Activated T-cell treated with anti-CD3 and anti-CD28 coated beads for 48 hours (primary cell): ENCODE measurements around the gene RFC1.
A peak's percentile ranks its signal among the peaks of the same experiment; 100 is the strongest.
"Not testable (repeated sequence)": the region's sequence is repeated elsewhere in the genome, so short reads cannot be mapped to it uniquely, and the experiment has no call there.

Experiments
- DNase-seq: peaks from one replicate; pipeline ENCODE4 v3.0.0-alpha.2; 2020; ENCODE audit warnings: low read depth

Gene RFC1

GRCh38 chr4:39365830-39366771 lies at the start of gene RFC1:
TSS of gene RFC1 (minus strand) at chr4:39366362. CDS start at chr4:39366241, 121 bp downstream.
- DNase-seq: peak; percentile 92

DNA sequence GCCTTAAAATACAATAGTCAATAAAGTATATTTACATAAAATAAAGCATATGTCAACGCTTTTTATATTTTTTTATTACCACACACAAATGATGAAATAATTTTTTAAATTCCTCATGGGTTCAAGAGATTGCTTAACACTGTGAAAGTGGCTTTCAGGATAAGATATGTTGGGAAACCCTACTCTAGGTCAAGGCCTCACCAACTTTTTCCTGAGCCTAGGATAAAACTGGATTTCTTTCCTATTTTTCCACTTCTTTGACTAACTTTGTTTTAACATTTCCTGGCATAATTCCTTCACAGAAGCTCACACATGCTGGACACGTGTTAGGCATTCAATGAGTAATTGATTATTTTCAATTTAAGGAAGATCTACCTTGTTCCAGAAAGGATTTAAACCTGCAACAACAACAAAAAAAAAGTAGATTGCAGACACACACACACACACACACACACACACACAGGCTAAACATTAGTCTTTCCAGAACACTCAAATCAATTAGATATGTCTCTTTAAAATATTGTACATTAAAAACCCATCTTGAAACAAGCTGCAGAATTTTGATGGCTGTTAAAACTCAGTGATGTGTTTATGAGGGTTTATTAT lies 49.6 kb upstream of the RFC1 start:
- no peak for DNase-seq

- DNase-seq: not testable (repeated sequence)
These were observed 45.4 kb upstream of the RFC1 start for GRCh38 chr4:39411561-39411960.

GRCh38 chr4:39410415-39410814 lies 44.3 kb upstream of the RFC1 start:
- no peak for DNase-seq

- no peak for DNase-seq
These were observed 41.4 kb upstream of the RFC1 start for GRCh38 chr4:39407584-39407885.

DNA sequence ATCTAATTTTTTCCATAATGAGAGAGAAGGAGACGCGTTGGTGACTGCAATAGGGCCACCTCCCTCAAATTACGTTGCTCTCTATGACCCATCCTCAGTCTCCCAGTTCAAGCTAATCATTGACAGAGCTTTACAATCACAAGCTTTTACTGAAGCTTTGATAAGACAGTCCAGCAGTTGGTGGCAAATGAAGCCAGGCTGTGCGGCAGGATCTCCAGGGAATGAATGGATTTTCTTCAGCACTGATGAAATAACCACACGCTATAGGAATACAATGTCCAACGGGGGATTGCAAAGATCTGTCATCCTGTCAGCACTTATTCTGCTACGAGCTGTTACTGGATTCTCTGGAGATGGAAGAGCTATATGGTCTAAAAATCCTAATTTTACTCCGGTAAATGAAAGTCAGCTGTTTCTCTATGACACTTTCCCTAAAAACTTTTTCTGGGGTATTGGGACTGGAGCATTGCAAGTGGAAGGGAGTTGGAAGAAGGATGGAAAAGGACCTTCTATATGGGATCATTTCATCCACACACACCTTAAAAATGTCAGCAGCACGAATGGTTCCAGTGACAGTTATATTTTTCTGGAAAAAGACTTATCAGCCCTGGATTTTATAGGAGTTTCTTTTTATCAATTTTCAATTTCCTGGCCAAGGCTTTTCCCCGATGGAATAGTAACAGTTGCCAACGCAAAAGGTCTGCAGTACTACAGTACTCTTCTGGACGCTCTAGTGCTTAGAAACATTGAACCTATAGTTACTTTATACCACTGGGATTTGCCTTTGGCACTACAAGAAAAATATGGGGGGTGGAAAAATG lies 40.8 kb upstream of the RFC1 start, which contains the start of gene KLB:
Gene KLB (plus strand): TSS at position 168 of the 821 bp plus-strand sequence. CDS start 20 bp downstream, at position 188.
- no peak for DNase-seq

DNA sequence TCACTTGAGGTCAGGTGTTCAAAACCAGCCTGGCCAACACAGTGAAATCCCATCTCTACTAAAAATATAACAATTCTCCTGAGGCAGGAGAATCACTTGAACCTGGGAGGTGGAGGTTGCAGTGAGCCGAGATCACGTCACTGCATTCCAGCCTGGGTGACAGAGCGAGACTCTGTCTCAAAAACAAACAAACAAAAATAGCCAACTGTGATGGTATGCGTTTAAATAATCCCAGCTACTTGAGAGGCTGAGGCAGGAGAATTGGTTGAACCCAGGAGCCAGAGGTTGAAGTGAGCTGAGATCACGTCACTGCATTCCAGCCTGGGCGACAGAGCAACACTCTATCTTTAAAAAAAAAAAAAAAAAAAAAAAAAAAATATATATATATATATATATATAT lies 35.5 kb upstream of the RFC1 start:
- DNase-seq: not testable (repeated sequence)

DNA sequence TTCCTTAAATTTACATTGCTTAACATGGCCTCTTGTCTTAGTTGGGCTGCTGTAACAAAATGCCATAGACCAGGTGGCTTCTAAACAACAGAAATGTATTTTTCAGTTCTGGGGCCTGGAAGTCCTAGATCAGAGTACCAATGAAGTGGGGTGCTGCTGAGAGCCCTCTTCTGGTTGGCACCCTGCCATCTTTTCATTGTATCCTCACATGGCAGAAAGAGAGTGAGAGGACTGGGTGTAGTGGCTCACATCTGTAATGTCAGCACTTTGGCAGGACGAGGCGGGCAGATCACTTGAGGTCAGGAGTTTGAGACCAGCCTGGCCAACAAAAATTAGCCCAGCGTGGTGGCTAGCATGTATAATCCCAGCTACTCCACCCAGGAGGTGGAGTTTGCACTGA lies 28.5 kb upstream of the RFC1 start:
- DNase-seq: no peak

- DNase-seq: no peak
These were observed 24.4 kb upstream of the RFC1 start for GRCh38 chr4:39390603-39391002.

GRCh38 chr4:39384563-39384962 lies 18.4 kb upstream of the RFC1 start:
- no peak for DNase-seq

GRCh38 chr4:39383690-39384089 lies 17.5 kb upstream of the RFC1 start:
- no peak for DNase-seq

DNA sequence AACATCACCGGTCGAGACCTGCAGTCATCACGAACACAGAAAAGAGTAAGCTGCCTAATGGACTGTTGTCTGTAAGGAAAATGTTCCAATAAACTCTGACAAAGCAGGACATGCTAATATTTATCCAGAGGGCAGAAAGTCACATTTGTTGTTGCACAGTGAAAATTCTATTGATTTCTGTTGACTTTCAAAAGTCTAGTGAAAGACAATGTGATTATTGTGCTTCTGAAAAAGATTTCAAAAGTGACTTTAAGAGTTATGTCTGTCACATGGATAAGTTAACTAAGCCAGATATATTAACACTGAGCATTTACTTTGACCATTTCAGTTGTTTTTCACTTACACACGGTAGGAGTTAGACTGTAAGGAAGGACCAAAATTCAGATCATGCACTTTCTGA lies 9.3 kb upstream of the RFC1 start:
- no peak for DNase-seq

DNA sequence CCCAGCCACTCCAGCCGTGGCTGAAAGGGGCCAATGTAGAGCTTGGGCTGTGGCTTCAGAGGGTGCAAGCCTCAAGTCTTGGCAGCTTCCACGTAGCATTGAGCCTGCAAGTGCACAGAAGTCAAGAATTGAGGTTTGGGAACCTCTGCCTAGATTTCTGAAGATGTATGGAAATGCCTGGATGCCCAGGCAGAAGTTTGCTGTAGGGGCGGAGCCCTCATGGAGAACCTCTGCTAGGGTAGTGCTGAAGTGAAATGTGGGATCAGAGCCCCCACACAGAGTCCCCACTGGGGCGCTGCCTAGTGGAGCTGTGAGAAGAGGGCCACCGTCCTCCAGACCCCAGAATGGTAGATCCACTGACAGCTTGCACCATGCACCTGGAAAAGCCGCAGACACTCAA lies 5.0 kb upstream of the RFC1 start:
- not testable (repeated sequence) for DNase-seq

GRCh38 chr4:39369301-39369700 lies 3.1 kb upstream of the RFC1 start:
- DNase-seq: no peak

DNA sequence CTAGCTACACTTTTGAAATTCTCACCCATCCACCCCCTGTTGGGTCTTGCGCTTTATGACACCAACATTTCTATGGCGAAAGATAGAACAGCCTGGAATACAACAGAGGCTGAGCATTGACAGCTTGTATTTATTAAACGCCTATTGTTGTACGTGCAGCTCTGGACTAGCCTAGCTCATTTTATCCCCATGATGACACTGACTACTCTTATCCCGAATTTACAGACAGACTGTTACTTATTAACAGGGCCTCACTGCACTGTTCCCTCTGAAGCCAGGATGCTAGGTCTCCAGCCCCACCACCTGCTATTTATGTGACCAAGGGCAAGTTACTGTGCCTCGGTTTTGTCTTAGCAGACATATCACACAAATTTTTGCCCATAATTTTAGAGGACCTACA lies 1.0 kb upstream of the RFC1 start:
- DNase-seq: no peak

GRCh38 chr4:39365360-39365759 lies 802 bp downstream of the RFC1 start:
- DNase-seq: no peak

- DNase-seq: no peak
These were observed 2.3 kb downstream of the RFC1 start for GRCh38 chr4:39363773-39364393.

GRCh38 chr4:39362827-39363226 lies 3.3 kb downstream of the RFC1 start:
- no peak for DNase-seq

DNA sequence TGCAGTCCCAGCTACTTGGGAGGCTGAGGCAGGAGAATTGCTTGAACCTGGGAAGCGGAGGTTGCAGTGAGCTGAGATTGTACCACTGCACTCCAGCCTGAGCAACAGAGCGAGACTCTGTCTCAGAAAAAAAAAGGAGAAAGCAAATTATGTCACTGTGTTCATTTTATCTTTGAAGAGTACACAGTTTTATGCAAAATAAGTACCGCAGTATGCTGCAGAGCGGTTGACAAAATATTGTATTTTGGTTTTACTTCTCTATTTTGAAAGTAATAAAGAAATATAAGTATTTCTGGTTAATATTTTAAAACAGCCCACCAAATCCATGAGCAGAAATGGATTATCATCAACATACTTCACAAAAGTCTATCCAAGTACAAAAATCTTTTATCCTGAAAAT lies 5.6 kb downstream of the RFC1 start:
- DNase-seq: not testable (repeated sequence)

DNA sequence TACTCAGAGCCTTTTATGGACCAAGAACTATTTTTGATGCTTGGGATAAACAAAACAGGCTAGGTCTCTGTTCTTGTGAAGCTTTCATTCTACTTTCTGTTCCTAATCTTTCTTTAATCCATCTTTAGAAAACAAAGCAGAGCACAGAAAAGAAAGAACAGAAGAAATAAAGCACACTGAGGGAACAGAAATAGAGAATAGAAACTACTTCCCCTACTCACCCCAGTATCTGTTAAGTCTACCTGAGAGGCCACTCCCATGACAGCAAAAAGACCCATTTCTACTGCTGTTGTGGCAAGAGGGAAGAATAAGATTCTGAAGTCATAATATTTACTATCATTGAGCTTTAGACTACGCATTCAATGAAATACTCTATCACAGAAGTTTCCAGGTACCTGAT lies 9.2 kb downstream of the RFC1 start:
- DNase-seq: no peak

- DNase-seq: no peak
These were observed 12.0 kb downstream of the RFC1 start for GRCh38 chr4:39354254-39354552.

DNA sequence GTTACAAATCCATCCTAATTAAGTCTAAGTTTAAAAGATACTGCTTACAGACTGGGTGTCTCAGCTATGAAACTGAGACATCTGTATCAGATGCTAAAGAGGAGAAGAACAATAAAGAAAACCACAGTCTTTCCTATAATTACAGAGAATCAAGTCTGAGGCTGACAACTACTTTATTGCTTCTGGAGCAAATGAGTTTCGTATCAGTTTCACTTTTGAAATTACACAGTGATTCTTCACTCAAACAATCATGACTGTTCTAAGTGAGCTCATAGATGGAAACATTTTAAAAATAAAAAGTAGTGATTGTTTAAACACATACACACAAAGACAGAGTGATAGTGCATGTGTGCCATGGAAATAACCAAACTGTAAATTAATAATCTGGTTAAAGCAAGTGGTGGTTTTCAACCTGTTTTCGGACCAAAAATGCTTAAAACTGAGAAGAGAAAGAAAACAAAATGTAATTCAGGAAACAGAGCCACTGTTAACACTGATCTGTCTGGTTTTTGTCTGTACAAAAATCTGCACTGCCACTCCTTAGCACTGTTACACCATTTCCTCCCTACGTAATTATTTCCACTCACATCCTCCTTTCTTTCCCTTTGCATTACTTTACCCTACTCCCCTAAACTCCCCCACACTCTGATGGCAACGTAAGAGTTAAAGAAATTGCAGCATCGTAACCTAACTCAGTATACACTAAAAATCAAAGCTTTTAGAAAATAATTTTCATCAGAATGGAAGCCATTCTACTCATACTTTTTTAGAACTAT lies 12.5 kb downstream of the RFC1 start:
- no peak for DNase-seq
